Measurements from ENCODE around the gene ZNF710.

ZNF710 gene

DNA sequence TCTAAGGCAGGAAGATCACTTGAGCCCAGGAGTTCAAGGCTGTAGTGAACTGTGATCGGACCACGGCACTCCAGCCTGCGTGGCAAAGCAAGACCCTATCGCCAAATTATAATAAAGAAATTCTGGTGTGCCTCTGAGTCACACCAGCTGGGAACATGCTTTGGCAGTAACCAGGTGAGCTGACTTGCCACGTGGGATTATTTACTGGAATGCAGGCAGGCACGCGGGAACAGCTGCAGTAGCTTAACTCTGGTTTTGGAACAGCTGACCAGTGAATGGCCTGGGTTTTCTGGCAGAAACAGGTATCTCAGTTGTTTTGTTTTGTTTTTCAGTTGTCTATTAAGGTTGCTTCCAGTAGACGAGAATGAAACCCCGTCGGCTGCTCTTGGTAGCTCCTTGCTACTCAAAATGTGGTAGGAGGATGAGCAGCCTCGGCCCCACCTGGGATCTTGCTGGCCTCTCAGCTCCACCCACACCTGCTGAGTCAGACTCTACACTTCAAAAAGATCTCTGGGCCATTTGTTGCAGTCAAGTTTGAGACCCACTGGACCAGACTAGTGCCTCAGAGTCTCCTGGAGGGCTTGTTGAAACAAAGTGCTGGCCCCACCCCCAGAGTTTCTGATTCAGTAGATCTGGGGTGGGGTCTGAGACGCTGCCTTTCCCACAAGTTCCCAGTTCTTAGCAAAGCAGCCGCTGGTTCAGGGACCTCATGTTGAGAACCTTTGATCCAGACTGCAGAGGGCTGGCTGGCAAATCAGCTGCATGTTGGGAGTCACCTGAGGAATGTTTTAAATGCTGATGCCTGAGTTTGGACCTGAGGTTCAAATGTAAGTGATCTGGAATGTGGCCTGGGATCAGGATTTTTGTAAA lies 74.5 kb downstream of the ZNF710 start:
- H3K27me3 ChIP-seq (ENCODE audit: insufficient read depth, low read length, poor library complexity, severe bottlenecking), result no peaks in the 10 kb centered on the region
- H3K9me2 ChIP-seq (replicated peaks; ENCODE audit: low read depth, low read length), result no peaks in the 10 kb centered on the region
- peaks cover 60% of the 10 kb centered on the region; the same call in 1 of the 2 replicates for H3K36me3 ChIP-seq (ENCODE audit: insufficient read depth, low read length)
- H2AFZ ChIP-seq (ENCODE audit: low read length), result no peak overlapping the region
- no peak overlapping the region for H3K9ac ChIP-seq (ENCODE audit: low read depth, low read length, poor library complexity, severe bottlenecking)
- no peaks in the 10 kb centered on the region for H3K9me3 ChIP-seq (ENCODE audit: insufficient read depth, low read depth, low read length)
- TF ChIP-seq, protein P1, sequence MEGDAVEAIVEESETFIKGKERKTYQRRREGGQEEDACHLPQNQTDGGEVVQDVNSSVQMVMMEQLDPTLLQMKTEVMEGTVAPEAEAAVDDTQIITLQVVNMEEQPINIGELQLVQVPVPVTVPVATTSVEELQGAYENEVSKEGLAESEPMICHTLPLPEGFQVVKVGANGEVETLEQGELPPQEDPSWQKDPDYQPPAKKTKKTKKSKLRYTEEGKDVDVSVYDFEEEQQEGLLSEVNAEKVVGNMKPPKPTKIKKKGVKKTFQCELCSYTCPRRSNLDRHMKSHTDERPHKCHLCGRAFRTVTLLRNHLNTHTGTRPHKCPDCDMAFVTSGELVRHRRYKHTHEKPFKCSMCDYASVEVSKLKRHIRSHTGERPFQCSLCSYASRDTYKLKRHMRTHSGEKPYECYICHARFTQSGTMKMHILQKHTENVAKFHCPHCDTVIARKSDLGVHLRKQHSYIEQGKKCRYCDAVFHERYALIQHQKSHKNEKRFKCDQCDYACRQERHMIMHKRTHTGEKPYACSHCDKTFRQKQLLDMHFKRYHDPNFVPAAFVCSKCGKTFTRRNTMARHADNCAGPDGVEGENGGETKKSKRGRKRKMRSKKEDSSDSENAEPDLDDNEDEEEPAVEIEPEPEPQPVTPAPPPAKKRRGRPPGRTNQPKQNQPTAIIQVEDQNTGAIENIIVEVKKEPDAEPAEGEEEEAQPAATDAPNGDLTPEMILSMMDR (conservative IDR thresholded peaks at IDR 0.05; ENCODE audit: low read length), result no peak
- no peak for TF ChIP-seq EZH2phosphoT487 (IDR thresholded peaks at IDR 0.05; ENCODE audit: borderline replicate concordance)
- H3K4me1 ChIP-seq (ENCODE audit: insufficient read depth, low read length, poor library complexity, severe bottlenecking), result no peaks in the 10 kb centered on the region
- no peak overlapping the region for H3K4me2 ChIP-seq (ENCODE audit: low read depth, low read length, poor library complexity, severe bottlenecking)
- no peaks in the 10 kb centered on the region for H4K20me1 ChIP-seq (ENCODE audit: insufficient read depth, low read length, poor library complexity, severe bottlenecking)
- no peak overlapping the region for H3K4me3 ChIP-seq (ENCODE audit: low read length, poor library complexity, severe bottlenecking)
- no peaks in the 10 kb centered on the region for H3F3A ChIP-seq (ENCODE audit: low read depth)
- H3K79me2 ChIP-seq (ENCODE audit: insufficient read depth, low read length), result no peaks in the 10 kb centered on the region

DNA sequence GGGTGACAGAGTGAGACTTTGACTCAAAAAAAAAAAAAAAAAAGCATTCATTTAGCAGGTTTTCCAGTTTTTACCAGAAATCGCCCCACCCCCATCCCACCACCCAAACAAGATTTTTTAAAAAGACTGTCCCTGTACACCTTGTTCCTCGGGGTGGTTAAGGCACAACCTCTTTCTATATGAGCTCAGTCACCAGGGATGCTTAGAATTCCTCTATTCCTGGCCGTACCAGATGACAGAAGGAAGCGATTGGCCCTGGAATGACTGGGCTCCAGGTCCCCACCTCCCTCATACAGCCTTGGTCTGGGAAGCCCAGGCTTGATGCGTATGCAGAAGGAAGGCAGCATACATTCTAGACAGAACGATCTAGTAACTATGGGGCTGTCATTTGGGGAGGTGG lies 75.6 kb downstream of the ZNF710 start:
- Histone ChIP-seq H3K27me3 (ENCODE audit: insufficient read depth, low read length, poor library complexity, severe bottlenecking) (no peaks in the 10 kb centered on the region), H3K9me3 (ENCODE audit: insufficient read depth, low read depth, low read length) (no peaks in the 10 kb centered on the region), H3K36me3 (ENCODE audit: insufficient read depth, low read length) (peaks cover 60% of the 10 kb centered on the region; the same call in 1 of the 2 replicates), H3F3A (ENCODE audit: low read depth) (no peaks in the 10 kb centered on the region), H3K4me3 (ENCODE audit: low read length, poor library complexity, severe bottlenecking) (no peak overlapping the region), H2AFZ (ENCODE audit: low read length) (no peak overlapping the region), H3K79me2 (ENCODE audit: insufficient read depth, low read length) (no peaks in the 10 kb centered on the region), H3K9ac (ENCODE audit: low read depth, low read length, poor library complexity, severe bottlenecking) (no peak overlapping the region), H3K4me1 (ENCODE audit: insufficient read depth, low read length, poor library complexity, severe bottlenecking) (no peaks in the 10 kb centered on the region), H3K9me2 (replicated peaks; ENCODE audit: low read depth, low read length) (no peaks in the 10 kb centered on the region), H4K20me1 (ENCODE audit: insufficient read depth, low read length, poor library complexity, severe bottlenecking) (no peaks in the 10 kb centered on the region), H3K4me2 (ENCODE audit: low read depth, low read length, poor library complexity, severe bottlenecking) (no peak overlapping the region)
- TF ChIP-seq, protein P1 (conservative IDR thresholded peaks at IDR 0.05; ENCODE audit: low read length), result no peak
- TF ChIP-seq EZH2phosphoT487 (IDR thresholded peaks at IDR 0.05; ENCODE audit: borderline replicate concordance), result no peak

DNA sequence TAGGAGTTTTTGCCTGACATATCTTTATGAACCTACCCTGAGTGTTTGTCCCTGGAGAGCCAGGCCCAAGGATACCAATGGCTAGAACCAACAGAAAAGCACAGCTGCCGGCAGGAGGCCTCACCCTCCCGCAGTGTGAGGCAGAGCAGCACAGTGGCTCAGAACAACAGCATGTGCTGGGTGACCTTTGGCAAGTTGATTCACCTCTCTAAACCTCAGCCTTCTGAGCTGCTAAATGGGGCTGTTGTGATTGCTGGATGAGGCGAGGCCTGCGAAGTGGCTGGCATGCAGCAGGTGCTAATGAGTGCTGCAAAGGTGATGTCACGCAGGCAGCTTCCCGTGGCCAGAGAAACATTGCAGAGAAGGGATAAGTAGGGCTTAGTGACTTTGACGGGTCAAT lies 77.8 kb downstream of the ZNF710 start:
- H3K9me3 ChIP-seq (ENCODE audit: insufficient read depth, low read depth, low read length), result no peaks in the 10 kb centered on the region
- H3F3A ChIP-seq (ENCODE audit: low read depth), result no peaks in the 10 kb centered on the region
- TF ChIP-seq, protein P1 (conservative IDR thresholded peaks at IDR 0.05; ENCODE audit: low read length), result no peak
- TF ChIP-seq EZH2phosphoT487 (IDR thresholded peaks at IDR 0.05; ENCODE audit: borderline replicate concordance), result no peak
- no peaks in the 10 kb centered on the region for H3K4me1 ChIP-seq (ENCODE audit: insufficient read depth, low read length, poor library complexity, severe bottlenecking)
- no peak overlapping the region for H3K4me2 ChIP-seq (ENCODE audit: low read depth, low read length, poor library complexity, severe bottlenecking)
- H3K79me2 ChIP-seq (ENCODE audit: insufficient read depth, low read length), result no peaks in the 10 kb centered on the region
- H3K9me2 ChIP-seq (replicated peaks; ENCODE audit: low read depth, low read length), result no peaks in the 10 kb centered on the region
- H3K4me3 ChIP-seq (ENCODE audit: low read length, poor library complexity, severe bottlenecking), result no peak overlapping the region
- H3K9ac ChIP-seq (ENCODE audit: low read depth, low read length, poor library complexity, severe bottlenecking), result no peak overlapping the region
- no peaks in the 10 kb centered on the region for H3K27me3 ChIP-seq (ENCODE audit: insufficient read depth, low read length, poor library complexity, severe bottlenecking)
- no peaks in the 10 kb centered on the region for H4K20me1 ChIP-seq (ENCODE audit: insufficient read depth, low read length, poor library complexity, severe bottlenecking)
- no peak overlapping the region for H2AFZ ChIP-seq (ENCODE audit: low read length)
- peaks cover 55% of the 10 kb centered on the region; the same call in 1 of the 2 replicates for H3K36me3 ChIP-seq (ENCODE audit: insufficient read depth, low read length)
